ENCODE measurements around the gene CDYL.

Gene CDYL

DNA sequence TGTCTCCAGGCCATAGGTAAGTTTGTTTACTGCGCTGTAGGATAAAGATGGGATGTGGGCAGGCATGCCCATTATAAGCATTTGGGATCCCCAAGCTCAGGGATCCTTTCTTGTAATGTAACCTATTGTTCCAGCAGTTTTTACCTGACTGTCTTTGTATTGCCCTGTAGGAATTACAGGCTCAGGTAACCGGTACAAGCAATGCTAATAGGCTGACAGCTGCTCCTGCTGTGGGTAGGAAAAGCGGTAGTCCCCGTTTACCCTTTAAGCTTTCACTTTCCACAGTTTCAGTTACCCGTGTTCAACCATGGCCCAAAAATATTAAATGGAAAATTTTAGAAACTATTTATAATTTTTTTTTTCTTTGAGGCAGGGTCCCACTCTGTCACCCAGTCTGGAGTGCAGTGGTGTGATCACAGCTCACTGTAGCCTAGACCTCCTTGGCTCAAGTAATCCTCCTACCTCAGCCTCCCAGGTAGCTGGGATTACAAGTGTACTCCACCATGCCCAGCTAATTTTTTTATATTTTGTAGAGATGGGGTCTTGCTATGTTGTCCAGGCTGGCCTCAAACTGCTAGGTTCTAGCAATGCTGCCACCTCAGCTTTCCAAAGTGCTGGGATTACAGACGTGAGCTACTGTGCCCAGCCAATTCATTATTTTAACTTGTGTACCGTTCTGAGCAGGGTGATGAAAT lies 108.6 kb downstream of the CDYL start:
- no peak for DNase-seq (ENCODE audit: low read depth in 2 of 2)

DNA sequence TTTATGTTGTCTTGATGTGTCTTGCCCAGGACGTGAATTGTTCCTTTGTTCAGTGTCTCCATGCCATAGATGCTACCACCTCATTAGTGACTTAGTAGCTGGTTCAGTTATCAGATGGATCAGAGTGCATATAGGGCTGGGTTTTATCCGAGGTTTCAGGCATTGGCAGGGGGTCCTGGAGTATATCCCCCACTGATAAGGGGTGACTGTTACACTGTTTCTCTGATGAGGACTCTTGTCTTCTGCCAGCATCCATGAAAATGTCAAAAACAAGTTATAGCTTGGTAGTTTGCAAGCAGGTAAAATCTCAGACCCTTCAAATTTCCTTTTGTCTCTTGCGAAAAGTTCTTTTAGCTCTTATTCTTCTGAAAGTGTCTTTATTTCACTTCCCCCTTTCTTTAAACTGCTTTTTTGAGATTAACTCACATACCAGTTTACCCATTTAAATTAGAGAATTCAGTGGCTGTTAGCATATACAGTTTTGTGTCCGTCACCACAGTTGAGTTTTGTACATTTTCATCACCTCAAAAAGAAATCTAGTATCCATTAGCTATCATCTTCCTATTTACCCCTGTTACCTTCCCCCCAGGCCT lies 109.2 kb downstream of the CDYL start:
- DNase-seq (ENCODE audit: low read depth in 2 of 2), result no peak

DNA sequence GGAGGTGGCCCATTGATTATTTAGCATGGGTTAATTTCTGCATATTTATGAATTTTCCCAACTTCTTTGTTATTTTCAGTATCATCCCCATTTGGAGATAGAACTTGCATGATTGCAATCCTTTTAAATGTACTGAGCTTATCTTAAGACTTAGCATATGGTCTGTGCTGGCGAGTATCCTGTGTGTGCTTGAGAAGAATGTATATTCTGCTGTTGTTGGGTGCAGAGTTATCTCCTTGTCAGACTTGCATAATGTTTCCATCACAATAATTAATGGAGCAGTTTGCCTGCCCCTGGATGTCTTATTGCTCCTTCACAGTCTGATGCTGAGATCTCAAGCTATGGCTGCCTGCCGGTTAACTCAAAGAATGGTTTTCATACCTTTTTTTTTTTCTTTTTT lies 112.6 kb downstream of the CDYL start:
- no peak for DNase-seq (ENCODE audit: low read depth in 2 of 2)

GRCh38 chr6:4889701-4890100 lies 113.5 kb downstream of the CDYL start:
- DNase-seq (ENCODE audit: low read depth in 2 of 2), result no peak

- no peak for DNase-seq (ENCODE audit: low read depth in 2 of 2)
Measured at GRCh38 chr6:4890191-4890590, 114.0 kb downstream of the CDYL start.

DNA sequence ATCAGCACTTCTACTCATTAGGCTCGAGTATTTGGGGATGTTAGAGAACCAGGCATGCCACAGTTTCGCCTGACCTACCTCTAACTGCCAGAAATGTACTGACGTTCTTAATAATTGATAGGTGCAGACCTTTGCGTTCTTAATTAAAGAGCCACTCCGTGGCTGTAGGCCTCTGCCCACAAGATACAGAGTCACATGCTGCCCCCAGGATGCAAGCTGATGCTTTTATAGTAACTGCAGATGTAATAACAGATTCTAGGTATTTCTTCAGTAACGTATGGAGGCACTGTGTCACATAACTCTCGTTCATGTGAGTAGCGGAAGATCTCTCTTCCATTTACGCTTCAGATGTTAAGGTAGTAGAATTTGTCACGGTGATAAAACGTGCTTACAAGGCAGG lies 114.4 kb downstream of the CDYL start:
- DNase-seq (ENCODE audit: low read depth in 2 of 2), result no peak

- no peak for DNase-seq (ENCODE audit: low read depth in 2 of 2)
Measured at GRCh38 chr6:4891141-4891540, 114.9 kb downstream of the CDYL start.

DNA sequence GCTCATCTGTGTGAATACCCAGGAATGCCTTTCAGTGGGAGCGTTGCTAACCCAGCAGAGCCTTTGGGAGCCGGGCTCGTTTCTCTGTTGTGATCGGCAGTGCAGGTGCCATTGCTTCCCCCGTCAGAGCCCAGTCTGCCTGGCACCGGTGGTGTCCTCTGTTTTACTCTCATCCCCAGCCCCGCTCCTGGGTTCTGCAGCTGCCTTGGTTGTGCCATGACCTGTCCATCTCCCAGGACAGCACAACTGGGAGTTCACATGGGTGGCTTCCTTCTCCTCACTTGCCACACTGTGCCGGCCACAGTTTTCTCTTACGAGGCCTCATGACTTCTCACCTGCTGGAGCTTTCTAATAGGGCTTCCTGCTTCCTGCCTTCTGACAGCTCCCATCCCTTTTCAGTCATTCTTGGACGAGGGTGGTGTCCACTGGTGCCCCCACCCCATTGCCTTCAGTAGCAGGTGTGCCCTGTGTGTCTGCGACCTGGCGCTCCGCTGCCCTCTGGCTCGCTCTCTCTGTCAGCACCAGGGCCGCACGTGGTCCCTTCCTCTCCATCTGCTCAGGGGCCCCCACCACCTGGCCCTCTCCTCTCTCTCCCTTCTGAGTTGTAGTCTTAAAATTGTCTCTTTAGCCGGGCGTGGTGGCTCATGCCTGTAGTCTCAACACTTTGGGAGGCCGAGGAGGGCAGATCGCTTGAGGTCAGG lies 116.7 kb downstream of the CDYL start:
- DNase-seq (ENCODE audit: low read depth in 2 of 2), result no peak

- DNase-seq (ENCODE audit: low read depth in 2 of 2), result no peak
Measured at GRCh38 chr6:4894049-4894448, 117.8 kb downstream of the CDYL start.

- no peak for DNase-seq (ENCODE audit: low read depth in 2 of 2)
Measured at GRCh38 chr6:4895971-4896370, 119.8 kb downstream of the CDYL start.

- no peak for DNase-seq (ENCODE audit: low read depth in 2 of 2)
Measured at GRCh38 chr6:4896401-4896800, 120.2 kb downstream of the CDYL start.

GRCh38 chr6:4899249-4900034 lies 123.2 kb downstream of the CDYL start:
- DNase-seq (ENCODE audit: low read depth in 2 of 2), result no peak

- no peak for DNase-seq (ENCODE audit: low read depth in 2 of 2)
Measured at GRCh38 chr6:4901386-4902061, 125.3 kb downstream of the CDYL start.

GRCh38 chr6:4902363-4902762 lies 126.2 kb downstream of the CDYL start:
- no peak for DNase-seq (ENCODE audit: low read depth in 2 of 2)

GRCh38 chr6:4903121-4903520 lies 126.9 kb downstream of the CDYL start:
- no peak for DNase-seq (ENCODE audit: low read depth in 2 of 2)

DNA sequence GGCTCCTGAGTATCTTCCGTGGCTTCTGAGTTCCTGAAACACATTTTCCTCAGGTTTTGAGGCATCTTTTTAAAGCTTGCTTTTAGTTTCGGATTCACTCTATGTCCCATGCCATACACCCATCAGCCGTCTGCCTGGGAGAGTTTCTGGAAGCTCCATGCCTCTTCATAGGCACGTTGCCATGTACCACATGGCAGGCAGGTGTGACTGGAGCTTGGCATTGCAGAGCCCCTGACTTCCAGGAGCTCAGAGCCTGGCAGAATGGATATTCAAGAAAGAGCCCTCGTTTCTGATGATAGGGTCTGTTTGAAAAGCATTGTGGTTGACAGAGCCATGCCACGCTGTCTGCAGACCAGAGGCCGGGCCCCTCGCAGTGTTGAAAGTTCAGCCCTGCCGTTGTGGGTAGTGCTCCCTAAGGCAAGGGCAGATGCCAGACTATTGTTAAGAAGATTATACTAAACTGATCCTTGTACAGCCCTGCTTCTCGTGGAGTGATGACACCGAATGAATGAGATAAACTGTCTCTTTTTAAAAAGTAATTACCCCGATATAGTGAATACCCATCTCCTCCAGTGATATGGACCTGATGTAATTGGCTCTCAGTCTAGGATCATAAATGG lies 127.7 kb downstream of the CDYL start:
- DNase-seq (ENCODE audit: low read depth in 2 of 2), result no peak

- DNase-seq (ENCODE audit: low read depth in 2 of 2), result no peak
Measured at GRCh38 chr6:4904461-4905025, 128.3 kb downstream of the CDYL start.

- no peak for DNase-seq (ENCODE audit: low read depth in 2 of 2)
Measured at GRCh38 chr6:4905826-4906225, 129.6 kb downstream of the CDYL start.

DNA sequence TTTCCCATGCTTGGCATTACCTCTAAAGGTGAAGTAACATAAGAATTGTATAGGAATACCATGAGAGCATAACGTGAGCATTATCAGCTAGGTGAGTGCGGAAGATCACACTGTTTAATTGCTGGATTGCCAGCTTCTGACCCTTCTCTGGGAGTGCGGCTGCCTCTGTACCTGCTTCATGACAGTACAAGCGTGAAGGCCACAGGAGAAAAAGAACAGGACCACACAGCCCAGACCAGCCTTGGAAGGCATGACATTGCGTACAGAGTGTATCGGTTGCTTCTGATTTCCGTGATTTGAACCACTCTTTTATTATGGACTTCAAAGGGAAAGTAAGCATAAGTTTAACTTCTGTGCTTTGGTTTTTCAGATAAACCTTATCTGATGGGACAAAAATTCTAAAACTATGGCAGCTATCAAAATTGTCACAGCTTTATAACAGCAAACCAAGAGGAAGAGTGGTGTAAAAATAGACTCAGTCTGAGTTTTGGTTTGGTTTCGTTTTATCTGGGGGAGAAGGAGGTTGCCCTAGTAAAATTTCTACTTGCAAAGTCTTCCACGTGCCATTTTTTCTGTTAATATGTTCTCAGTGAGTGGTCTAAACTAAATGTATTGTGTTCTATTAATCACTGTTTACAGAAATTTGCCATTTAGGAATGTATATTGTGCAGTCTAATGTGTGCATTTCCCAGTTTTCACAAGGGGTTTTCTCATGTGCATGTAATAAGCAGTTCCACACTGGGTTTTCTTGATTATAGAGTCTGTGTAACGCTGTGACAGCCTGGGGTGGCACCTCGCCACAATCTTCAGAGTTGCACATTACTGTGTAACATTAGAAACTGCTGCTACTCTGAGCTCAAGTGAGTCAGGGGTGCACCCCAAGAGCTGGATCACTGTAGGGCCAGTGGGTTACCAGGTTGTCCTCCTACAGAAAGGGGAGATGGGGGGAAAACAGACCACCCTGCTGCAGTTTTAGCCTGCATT lies 130.4 kb downstream of the CDYL start:
- DNase-seq (ENCODE audit: low read depth in 2 of 2), result no peak

DNA sequence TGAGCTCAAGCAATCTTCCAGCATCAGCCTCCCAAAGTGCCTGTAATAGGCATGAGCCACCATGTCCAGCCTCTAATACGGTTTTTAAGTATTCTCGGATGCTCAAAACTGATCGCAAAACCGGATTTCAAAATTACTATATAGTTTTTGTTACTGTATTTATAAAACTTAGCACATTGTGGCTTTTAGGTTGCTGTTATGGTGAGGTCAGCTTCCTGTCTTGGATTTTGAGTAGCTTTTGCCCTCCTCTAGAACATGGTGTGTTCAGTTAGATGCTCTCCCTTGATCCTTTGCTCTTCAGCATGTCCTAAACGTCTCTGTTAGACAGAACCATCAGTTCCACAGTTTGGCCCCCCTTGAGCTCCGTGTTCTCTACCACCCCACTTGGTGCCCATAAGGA lies 131.4 kb downstream of the CDYL start:
- DNase-seq (ENCODE audit: low read depth in 2 of 2), result no peak
